Upper lobe of right lung (tissue), 1 donor: ENCODE results near the gene FBXO7. TPM values are rescaled to one million over a fixed set of nuclear protein-coding genes. Genes with fewer than 3 reads are reported as not detected.

Experiments
- ATAC-seq: fragments of 200-7000 bp; cut with Tn5 transposase; one replicate; pipeline ENCODE4 v1.9.1; 2020; ENCODE audit warnings: mild to moderate bottlenecking, moderate library complexity
- DNase-seq: peaks from one replicate; pipeline ENCODE4 v3.0.0-alpha.2; 2020
- H3K27ac ChIP-seq: fragments of 200-600 bp; one replicate; pipeline ENCODE4 v1.8.0; 2022
- H3K27me3 ChIP-seq: fragments of 200-600 bp; one replicate; pipeline ENCODE4 v1.8.0; 2022; ENCODE audit warnings: mild to moderate bottlenecking
- H3K36me3 ChIP-seq: fragments of 200-600 bp; one replicate; pipeline ENCODE4 v1.8.0; 2022
- H3K4me1 ChIP-seq: fragments of 200-600 bp; one replicate; pipeline ENCODE4 v1.8.0; 2022
- H3K4me3 ChIP-seq: fragments of 200-600 bp; one replicate; pipeline ENCODE4 v1.8.0; 2022; ENCODE audit warnings: mild to moderate bottlenecking
- H3K9me3 ChIP-seq: fragments of 200-600 bp; one replicate; pipeline ENCODE4 v1.8.0; 2022
- intact Hi-C: fragments of 100-400 bp; cut with DNase I; formaldehyde crosslinking; loops from one replicate; pipeline ENCODE4 v1.11.0; 2022
- total RNA-seq: library from RNA; stranded (reverse); fragmentation: NEBNext Ultra II Directional; extraction: Animal tissue kit (Norgen Biotek cat#: 25700); gene quantifications from one replicate; pipeline ENCODE4 v1.2.1, GENCODE V29; 2021
- TF ChIP-seq, protein P1 (sequence below): fragments of 200-600 bp; IDR thresholded peaks from one replicate; pipeline ENCODE4 v1.8.0; 2022; ENCODE audit warnings: antibody characterized with exemption
- donor health status: DM: no; HTN: yes; CAD: no; lungs with severe emphysema.

The FBXO7 gene
- total RNA-seq, 1 donor from 2014 or later = 96.4 TPM

DNA sequence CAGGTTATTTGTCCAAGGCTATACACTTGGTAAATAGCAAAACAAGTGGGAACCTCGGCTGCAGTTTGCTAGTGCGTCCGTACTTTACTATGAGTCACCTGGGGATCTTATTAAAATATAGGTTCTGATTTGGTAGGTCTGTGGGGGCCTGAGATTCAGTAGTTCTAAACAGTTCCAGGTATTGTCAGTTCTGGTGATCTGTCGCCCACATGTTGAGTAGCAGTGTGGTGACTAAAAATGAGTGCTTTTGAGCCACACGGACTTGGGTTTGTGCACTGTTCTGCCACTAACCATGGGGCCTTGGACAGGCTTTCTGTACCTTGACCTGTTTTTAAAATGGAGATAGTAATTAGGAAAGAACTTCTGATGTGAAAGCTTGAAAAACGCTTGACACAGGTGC lies 15.7 kb downstream of the FBXO7 start:
- H3K4me1 ChIP-seq = peaks cover 5% of the 10 kb centered on the region
- peaks cover 99% of the 10 kb centered on the region for H3K36me3 ChIP-seq

DNA sequence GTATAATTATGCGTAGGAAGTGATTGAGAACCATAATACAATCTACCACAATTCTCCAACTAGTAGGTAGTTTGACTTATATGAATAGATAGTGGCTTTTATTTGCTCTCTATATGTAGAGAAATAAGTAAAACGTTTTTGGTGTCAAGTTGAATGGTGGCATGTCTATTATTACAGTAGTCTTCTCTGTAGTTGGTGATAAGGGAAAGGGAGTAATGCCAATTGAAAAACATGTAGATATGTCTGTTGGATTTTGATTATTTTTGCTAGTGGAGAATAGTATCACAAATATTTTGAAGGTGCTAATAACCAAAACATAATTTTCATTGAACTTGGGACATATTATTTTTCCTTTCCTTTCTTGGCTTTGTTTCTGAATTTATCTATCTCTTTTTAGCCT lies 17.5 kb downstream of the FBXO7 start:
- no peak overlapping the region for H3K4me3 ChIP-seq
- TF ChIP-seq, protein P1, sequence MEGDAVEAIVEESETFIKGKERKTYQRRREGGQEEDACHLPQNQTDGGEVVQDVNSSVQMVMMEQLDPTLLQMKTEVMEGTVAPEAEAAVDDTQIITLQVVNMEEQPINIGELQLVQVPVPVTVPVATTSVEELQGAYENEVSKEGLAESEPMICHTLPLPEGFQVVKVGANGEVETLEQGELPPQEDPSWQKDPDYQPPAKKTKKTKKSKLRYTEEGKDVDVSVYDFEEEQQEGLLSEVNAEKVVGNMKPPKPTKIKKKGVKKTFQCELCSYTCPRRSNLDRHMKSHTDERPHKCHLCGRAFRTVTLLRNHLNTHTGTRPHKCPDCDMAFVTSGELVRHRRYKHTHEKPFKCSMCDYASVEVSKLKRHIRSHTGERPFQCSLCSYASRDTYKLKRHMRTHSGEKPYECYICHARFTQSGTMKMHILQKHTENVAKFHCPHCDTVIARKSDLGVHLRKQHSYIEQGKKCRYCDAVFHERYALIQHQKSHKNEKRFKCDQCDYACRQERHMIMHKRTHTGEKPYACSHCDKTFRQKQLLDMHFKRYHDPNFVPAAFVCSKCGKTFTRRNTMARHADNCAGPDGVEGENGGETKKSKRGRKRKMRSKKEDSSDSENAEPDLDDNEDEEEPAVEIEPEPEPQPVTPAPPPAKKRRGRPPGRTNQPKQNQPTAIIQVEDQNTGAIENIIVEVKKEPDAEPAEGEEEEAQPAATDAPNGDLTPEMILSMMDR = no peak
- H3K27ac ChIP-seq = no peak overlapping the region
- peaks cover 100% of the 10 kb centered on the region for H3K36me3 ChIP-seq
- no peak for ATAC-seq
- DNase-seq = no peak
- no peaks in the 10 kb centered on the region for H3K27me3 ChIP-seq
- intact Hi-C loops = no loop called here
- H3K9me3 ChIP-seq = no peaks in the 10 kb centered on the region
- peaks cover 2% of the 10 kb centered on the region for H3K4me1 ChIP-seq

More for the DNA sequence above, 15.7 kb downstream of the FBXO7 start:
- ATAC-seq = no peak
- Histone ChIP-seq H3K9me3 (no peaks in the 10 kb centered on the region), H3K27me3 (no peaks in the 10 kb centered on the region), H3K27ac (no peak overlapping the region), H3K4me3 (no peak overlapping the region)
- TF ChIP-seq, protein P1 = no peak
- intact Hi-C loops = no loop called here
- no peak for DNase-seq

DNA sequence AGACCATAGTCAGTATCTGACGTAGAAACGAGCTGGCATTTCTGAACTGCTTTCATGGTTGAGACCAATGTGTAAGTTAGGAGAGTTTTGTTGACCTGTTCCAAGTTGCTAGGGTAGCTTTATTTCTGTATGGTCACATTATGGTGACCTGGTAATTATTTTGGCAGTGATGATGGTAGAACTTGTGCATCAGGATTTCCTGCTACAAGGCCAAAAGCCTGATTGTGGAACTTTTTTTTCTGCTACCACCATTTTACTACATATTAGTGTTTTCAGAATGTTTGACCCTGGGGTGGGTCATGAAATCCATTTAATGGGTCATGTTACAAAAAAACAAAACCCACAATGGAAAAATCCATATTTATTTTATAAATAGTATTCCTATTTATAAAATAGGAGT lies 18.9 kb downstream of the FBXO7 start:
- Histone ChIP-seq H3K27me3 (no peaks in the 10 kb centered on the region), H3K9me3 (no peaks in the 10 kb centered on the region), H3K4me3 (no peak overlapping the region), H3K27ac (no peak overlapping the region), H3K36me3 (peaks cover 100% of the 10 kb centered on the region), H3K4me1 (no peaks in the 10 kb centered on the region)
- DNase-seq = no peak
- intact Hi-C loops = no loop called here
- TF ChIP-seq, protein P1 = no peak
- no peak for ATAC-seq

DNA sequence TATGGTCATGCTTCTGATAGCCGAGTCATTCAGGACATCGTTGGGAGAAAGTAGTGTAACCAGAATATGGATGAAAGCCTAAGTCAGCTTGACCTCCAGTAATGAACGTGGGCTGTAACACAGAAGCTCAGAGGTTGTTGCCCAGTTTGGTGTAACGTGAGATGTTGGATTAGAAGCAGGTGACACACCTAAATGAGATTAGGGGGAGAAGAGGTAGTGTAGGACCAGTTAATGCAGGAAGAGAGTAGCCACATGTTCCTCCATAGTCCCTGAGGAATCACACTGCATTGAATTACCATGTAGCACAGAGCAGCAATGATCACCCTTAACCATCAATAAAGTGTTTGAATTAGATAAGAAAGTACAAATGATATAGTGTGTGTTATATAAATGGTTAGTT lies 20.4 kb downstream of the FBXO7 start:
- Histone ChIP-seq H3K27ac (no peak overlapping the region), H3K9me3 (no peaks in the 10 kb centered on the region), H3K4me3 (no peak overlapping the region), H3K4me1 (no peaks in the 10 kb centered on the region), H3K27me3 (no peaks in the 10 kb centered on the region), H3K36me3 (peaks cover 91% of the 10 kb centered on the region)
- intact Hi-C loops = no loop called here
- DNase-seq (no peak), ATAC-seq (no peak)
- TF ChIP-seq, protein P1 = no peak

DNA sequence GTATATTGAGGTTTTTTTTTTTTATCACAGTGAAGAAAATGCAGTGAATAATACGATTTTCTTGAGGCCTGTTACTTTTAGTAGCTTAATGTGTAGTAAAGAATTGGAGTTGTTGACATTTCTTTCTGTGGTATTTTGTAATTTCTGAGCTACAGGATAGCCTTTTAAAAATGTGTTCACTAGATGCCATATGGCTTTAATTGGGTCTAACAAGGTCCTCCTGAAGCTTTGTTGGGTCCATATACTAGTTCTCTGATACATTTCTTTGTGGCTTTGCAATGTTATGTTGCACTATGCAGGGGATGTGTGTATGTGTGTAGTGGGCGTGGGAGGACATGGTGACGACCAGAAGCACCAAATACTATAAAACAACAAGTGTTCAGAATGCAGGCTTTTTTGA lies 25.1 kb downstream of the FBXO7 start:
- Histone ChIP-seq H3K27me3 (no peaks in the 10 kb centered on the region), H3K27ac (no peak overlapping the region), H3K4me3 (no peak overlapping the region), H3K4me1 (no peaks in the 10 kb centered on the region), H3K9me3 (no peaks in the 10 kb centered on the region), H3K36me3 (peaks cover 44% of the 10 kb centered on the region)
- ATAC-seq (no peak), DNase-seq (no peak)
- TF ChIP-seq, protein P1 = no peak
- intact Hi-C loops = no loop called here
